Uterine smooth muscle cell (primary cell): ENCODE measurements around the gene XYLT2. TPM values are rescaled to one million over a fixed set of nuclear protein-coding genes. Genes with fewer than 3 reads are reported as not detected.

Experiments
- total RNA-seq: library from RNA; depleted of rRNA; stranded (reverse); fragments of >200 nt; gene quantifications from 2 replicates; pipeline ENCODE4 v1.2.3, GENCODE V29; 2014

The XYLT2 gene
- total RNA-seq, result 65.7 and 75.5 TPM in 2 replicates

DNA sequence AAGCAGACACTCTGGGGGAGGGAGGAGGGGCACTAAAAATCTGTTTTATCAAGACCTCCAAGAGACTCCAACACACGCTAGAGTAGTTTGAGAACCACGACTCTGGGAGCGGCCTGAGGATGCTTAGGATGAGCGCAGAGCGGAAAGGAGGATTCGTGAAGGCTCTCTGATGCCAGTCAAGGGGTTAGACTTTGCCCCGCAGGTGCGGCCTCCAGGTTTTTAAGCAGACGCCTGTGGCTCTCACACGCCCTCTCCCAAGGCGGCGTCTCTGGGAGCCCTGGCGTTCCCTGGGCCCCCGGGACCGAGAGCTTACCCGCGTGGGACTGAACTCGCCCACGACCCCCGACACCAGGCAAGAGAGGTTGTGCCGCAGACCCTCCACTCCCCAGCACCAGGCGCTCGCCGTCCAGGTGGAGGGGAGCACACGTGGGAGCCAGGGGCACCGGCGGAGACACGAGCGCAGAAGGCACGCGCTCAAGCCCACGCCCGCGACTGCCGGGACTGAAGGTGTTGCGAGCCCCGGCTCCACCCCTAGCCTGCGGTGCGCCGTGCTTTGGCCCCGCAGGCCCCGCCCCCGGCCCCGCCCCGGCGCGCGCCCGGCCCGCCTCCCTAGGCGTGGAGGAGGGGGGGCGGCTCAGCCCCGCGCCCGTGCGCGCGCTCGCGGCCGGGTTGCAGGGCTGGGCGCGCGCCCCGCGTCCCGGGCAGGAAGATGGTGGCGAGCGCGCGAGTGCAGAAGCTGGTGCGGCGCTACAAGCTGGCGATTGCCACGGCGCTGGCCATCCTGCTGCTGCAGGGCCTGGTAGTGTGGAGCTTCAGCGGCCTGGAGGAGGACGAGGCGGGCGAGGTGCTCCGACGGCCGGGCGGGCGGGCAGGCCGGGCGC lies at the start of gene XYLT2:
Gene XYLT2 (plus strand): TSS at position 695 of the 881 bp plus-strand sequence. CDS start 15 bp downstream, at position 710.

DNA sequence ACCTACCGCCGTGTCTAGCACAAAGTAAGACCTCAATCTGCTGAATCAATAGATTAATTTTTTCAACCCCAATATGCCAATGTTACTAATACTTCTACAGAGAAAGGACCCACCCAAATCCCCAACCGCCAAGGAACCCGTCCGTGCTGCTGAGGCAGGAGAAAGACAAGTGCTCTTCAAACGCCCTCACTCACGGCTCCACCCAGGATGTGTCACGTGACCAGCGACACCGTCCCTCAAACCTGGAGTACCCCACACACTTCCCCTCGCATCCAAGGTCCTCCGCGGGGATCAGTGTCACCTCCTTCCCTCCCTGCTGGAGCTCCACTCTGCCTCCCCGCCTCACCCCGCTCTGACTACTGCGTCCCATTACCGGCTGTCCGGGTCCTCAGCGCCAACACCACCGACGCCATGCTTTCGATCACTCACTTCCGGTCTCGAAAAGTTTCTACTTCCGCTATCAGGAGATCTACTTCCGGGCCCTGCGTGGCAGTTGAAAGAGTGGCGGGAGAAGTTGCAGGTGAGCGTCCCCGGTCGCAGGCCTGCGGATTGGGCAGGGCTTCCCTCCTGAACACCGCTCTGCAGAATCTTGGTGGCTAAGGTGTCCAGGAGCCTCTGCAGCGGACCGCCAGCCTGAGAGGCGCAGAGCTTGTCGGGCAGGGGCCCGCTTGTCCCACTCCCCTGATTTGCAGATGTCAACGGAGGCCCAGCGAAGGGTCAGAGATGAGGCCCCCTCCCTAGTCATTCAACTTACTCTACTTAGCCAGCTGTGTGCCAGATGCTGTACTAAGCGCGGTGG lies 27.0 kb downstream of the XYLT2 start, which contains the start of the genes EME1 and MRPL27:
Gene EME1 (plus strand): TSS at position 472 of the 799 bp plus-strand sequence. CDS start 1,980 bp downstream, outside the sequence.
Gene MRPL27 (minus strand): TSS at position 427 of the 799 bp plus-strand sequence. CDS start 14 bp downstream, at position 413.

DNA sequence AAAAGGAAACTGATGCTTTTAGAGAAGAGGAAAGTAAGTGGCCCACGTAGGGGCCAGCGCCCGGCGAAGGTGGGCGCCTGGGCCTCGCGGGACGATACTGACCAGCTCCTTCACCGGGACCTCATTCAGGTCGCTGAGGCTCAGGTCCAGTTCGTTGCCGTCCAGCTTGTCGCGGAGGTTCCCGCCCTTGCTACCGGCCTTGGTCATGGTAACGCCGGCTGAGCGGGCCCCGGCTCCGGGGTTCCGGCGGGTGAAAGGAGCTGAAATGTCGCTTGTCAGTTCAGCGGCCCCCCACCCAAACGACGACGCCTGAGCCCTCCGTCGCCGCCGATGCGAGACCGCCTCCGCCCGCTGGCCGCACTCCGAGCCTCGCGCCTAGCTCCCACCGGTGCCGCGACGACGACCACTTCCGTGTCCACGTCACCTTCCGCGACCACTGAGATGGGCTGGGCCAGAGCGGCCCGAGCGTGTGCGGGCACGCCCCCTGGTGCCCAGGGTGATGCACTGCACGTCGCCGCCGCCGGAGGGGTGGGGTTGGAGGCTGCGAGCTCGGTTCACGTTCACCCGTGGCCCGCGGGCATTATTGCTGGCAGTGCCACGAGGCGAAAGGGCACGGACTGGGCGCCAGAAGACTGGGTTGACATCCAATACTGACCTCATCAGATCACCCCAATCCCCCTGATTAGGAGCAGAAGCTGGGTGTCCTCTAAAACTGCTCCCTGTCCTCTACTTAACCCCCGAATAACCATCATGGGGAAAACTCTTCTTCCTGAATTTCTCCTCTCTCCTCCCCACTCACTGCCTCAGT lies 51.4 kb downstream of the XYLT2 start, which contains the start of gene LRRC59:
Gene LRRC59 (minus strand): TSS at position 413 of the 808 bp plus-strand sequence. CDS start 206 bp downstream, at position 207.

Other genes starting within 250 kb of the XYLT2 start
- 1.7 and 1.8 TPM in 2 replicates for gene SAMD14, start 216.0 kb upstream of the XYLT2 start, total RNA-seq
- 43.4 and 45.0 TPM in 2 replicates for gene PPP1R9B, start 195.4 kb upstream of the XYLT2 start, total RNA-seq
- 0.33 and 1.9 TPM in 2 replicates for gene SGCA, start 180.1 kb upstream of the XYLT2 start, total RNA-seq
- gene COL1A1, start 144.5 kb upstream of the XYLT2 start, total RNA-seq, result 570 and 2,151 TPM in 2 replicates
- not detected in 2 replicates for gene TMEM92, start 71.7 kb upstream of the XYLT2 start, total RNA-seq
- gene MRPL27, start 27.1 kb downstream of the XYLT2 start, total RNA-seq, result 53.7 and 103 TPM in 2 replicates
- gene EME1, start 27.1 kb downstream of the XYLT2 start, total RNA-seq, result 3.9 and 18.0 TPM in 2 replicates
- gene LRRC59, start 51.4 kb downstream of the XYLT2 start, total RNA-seq, result 169 and 297 TPM in 2 replicates
- 15.5 and 36.6 TPM in 2 replicates for gene ACSF2, start 80.1 kb downstream of the XYLT2 start, total RNA-seq
- gene CHAD, start 122.8 kb downstream of the XYLT2 start, total RNA-seq, result not detected in 2 replicates
- 29.4 and 31.2 TPM in 2 replicates for gene RSAD1, start 132.7 kb downstream of the XYLT2 start, total RNA-seq
- gene MYCBPAP, start 162.3 kb downstream of the XYLT2 start, total RNA-seq, result 1.7 and 2.0 TPM in 2 replicates
- under 0.01 TPM in 1 of 2 replicates, not detected in the other for gene EPN3, start 186.6 kb downstream of the XYLT2 start, total RNA-seq
- gene SPATA20, start 201.0 kb downstream of the XYLT2 start, total RNA-seq, result 65.1 and 85.6 TPM in 2 replicates
- 0.11 and 0.12 TPM in 2 replicates for gene CACNA1G, start 214.6 kb downstream of the XYLT2 start, total RNA-seq